ENCODE measurements around the gene CCDC138.

Gene CCDC138

DNA sequence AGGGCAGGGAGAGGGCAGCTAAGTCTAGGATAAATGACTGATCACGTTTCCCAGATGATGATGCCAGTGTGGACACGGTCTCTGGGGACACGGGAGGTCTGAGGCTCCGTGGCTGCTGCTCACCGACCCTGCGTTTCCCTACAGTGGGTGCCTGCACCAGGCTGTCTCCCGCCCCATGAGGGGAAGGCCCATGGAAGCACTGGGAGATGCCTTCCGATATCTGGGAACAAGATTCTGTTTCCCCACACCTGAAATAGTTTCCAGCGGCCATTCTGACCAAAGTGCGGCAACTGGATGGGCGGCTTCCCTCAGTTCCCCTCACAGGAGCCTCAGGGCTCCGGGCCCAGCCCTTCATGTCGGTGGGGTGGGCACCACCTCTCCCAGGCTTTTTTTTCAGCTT is 119.3 kb downstream of the CCDC138 start:
- TF ChIP-seq, protein P1, sequence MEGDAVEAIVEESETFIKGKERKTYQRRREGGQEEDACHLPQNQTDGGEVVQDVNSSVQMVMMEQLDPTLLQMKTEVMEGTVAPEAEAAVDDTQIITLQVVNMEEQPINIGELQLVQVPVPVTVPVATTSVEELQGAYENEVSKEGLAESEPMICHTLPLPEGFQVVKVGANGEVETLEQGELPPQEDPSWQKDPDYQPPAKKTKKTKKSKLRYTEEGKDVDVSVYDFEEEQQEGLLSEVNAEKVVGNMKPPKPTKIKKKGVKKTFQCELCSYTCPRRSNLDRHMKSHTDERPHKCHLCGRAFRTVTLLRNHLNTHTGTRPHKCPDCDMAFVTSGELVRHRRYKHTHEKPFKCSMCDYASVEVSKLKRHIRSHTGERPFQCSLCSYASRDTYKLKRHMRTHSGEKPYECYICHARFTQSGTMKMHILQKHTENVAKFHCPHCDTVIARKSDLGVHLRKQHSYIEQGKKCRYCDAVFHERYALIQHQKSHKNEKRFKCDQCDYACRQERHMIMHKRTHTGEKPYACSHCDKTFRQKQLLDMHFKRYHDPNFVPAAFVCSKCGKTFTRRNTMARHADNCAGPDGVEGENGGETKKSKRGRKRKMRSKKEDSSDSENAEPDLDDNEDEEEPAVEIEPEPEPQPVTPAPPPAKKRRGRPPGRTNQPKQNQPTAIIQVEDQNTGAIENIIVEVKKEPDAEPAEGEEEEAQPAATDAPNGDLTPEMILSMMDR (IDR thresholded peaks at IDR 0.05): no peak

DNA sequence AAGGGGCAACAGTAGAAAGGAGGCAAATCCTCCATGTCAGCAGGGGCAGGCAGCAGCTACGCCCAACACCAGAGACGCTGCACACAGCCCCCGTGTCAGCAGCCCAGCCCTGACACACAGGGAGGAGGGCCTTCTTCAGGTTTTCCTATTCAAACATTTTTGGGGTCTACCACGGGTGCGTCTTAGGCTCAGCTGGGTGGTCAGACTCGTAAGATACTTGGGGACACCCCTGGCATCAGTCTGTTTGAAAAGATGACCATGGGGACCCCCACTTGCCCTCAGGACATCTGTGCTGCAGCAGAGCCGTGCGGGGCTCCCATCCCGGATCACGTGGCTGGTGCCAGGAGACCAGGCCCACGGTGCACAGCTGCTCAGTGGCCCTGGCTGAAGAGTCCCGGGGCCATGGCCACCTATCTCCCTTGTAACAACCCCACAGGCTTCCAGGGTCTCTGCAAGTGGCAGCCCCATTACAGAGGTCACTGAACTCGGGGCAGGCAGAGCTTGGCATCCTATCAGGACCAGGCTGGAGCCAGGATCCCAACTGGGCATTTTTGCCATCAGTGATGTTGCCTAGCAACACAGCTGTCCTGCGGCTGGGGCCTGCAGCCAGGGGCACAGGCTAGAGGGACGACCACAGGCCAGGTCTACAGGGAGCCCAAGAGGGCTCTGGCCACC is 120.0 kb downstream of the CCDC138 start:
- TF ChIP-seq, protein P1 (IDR thresholded peaks at IDR 0.05): no peak

DNA sequence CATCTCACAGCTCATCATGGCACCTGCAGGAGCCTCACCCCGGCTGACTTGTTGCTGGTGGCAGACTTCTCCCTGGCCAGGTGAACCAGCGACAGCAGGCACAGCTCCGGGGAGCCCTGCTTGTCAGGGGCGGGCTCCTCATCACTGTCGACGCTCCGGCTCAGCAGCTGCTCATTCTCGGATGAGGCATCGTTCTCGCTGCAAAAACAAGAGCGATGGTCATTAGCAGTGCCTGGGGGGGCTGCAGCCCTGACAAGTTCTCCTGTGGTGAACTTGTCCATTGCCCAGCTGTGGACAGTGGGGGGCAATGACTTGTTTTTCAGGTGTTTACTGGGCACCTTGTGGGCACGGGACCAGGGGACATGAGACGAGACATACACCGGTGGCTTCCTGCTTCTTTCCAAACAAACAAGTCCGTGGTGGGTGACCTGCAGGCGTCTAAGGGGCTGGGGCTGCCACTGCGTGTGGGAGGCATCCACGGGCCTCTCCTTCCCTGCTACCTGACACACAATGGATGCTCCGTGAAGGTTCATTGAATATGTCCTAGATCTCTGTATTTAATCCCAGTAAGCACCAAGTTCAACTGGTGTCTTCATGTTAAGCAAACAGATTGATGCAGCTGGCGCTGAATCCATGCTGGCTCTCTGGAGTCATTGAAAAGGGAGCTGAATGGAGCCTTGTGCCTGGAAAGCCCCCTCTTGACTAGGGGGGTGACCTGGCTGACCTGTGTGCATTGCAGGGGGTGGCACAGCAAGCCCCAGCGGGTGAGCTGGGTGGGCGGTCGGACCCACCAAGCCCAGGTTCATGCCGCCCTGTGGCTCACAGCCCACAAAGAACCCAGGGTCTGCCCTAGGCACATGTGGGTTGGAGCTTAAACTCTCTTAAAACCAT is 121.5 kb downstream of the CCDC138 start:
- TF ChIP-seq, protein P1 (IDR thresholded peaks at IDR 0.05): no peak

DNA sequence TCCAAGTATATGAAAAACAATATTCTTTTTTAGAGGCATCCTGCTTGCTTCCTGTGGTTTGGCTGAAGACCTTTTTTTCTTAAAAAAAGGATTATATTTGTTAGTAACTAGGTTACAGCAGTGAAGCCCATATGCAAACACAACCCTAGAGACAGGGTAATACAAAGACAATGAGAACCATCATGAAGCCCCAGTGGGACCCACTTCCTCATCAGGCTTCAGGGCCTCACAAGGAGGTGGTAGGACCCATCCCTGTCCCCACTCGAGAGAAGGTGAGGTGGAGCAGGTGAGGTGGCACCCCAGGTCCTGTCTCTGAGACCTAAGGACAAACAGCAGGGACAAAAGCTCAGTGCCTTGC is 122.1 kb downstream of the CCDC138 start:
- TF ChIP-seq, protein P1 (IDR thresholded peaks at IDR 0.05): no peak

DNA sequence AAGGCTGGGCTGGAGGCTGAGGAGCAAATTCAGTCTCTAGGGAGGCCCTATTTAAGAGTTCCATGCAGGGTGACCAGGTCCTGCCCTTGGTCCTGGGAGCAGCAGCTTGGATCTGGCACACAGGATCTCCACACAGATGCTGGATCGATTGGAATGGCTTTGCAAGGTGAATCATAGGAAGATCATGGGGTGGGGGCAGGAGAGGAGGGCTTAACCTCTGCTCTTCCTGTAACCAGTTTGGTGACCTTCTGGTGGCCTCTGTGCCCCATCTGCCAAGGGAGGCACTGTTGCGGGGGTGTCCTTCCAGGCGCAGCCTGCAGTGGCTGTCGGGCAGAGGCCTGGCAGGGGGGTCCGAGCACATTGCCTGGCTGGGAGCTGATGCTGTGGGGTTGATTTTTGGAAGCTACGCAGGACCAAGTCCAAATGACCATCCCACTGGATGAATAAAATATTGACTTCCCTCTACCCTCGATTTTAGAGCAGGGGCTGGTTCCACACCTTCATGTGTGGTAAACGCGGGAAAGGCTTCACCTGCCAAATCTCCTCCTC is 122.8 kb downstream of the CCDC138 start:
- TF ChIP-seq, protein P1 (IDR thresholded peaks at IDR 0.05): no peak

DNA sequence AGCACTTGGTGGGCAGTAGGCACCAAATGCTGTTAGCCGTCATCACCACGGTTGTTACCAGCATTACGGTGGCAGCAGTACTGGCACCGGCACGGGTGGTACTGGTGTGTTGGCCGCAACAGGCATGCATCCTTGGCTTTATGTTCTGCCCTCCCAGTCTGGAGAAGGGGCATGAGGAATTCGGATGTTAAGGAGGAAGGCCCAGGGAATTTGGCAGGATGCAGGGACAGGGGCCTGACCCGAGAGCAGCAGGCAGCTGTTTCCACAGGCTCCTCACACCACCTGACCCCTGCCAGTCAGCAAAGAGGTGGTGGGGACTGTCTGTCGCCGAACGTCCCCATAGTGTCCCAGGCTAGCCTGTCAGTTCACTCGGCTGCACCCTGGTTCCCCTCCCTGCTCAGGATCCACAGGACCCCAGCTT is 123.5 kb downstream of the CCDC138 start:
- TF ChIP-seq, protein P1 (IDR thresholded peaks at IDR 0.05): no peak

DNA sequence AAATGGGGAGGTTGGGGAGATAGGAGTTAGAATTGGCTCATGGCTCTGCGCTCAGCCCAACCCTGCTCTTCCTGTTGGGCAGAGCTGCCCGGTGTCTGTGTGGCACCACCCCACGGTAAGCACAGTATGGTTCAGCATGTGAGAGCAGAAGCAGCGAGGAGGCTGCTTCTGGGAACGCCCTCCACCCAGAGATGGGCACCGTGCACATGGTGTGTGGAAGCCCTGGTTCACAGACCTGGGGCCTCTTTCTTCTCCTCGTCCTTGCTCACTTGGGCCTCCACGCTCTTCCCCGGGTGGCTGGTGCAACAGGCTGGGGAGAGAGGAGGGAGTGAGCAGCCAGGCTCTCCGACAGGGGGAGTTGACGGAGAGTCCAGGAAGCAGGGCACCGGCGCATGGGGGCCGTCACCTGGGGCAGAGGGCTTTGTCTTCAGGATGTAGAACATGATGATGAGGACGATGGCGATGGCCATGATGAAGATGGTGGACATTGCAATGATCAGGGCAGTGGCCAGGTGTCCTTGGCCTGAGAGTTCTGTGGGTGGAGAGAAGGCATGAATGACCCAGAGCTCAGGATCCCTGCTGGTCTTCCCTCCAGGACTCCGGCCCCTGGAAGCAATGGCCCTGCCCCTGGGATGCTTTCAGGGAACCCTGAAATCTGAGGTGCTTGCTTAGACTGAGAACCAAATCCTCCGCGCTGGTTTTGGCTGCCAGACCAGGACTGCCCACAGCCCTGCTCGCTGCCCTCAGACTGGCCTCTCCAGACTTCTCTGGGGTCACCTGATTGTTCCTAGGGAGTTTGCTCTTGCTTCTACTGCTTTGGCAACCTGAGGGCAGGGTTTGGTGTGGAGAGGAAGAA is 124.2 kb downstream of the CCDC138 start:
- TF ChIP-seq, protein P1 (IDR thresholded peaks at IDR 0.05): no peak

All from LNCAP (cell line).